ENCODE results near the gene CENPW. TPM values are rescaled to one million over a fixed set of nuclear protein-coding genes. Genes with fewer than 3 reads are reported as not detected.

CENPW gene
- total and polyA plus RNA-seq, 2 experiments from 2014 or later: 16.5 to 303 TPM

GRCh38 chr6:126333729-126334128, 6.2 kb upstream of the CENPW start (continued):
- TF ChIP-seq REST (IDR thresholded peaks at IDR 0.05; ENCODE audit: unreplicated experiment) (no peak), POLR2AphosphoS5 (IDR thresholded peaks at IDR 0.05; ENCODE audit: low read depth) (no peak), CTCF (conservative IDR thresholded peaks at IDR 0.05; ENCODE audit: low read depth in 2 of 2) (no peak), ETS1 (IDR thresholded peaks at IDR 0.05) (no peak), EZH2 (IDR thresholded peaks at IDR 0.05; ENCODE audit: low read depth, unreplicated experiment) (no peak), EZH2phosphoT487 (IDR thresholded peaks at IDR 0.05; ENCODE audit: unreplicated experiment) (no peak), CREB1 (CRISPR knock-in tag; IDR thresholded peaks at IDR 0.05; ENCODE audit: low read depth) (no peak)

- Mint-ChIP-seq H3K36me3 (ENCODE audit: low read depth) (no peaks in the 10 kb centered on the region), H3K4me3 (no peak overlapping the region), H3K27ac (no peak overlapping the region), H3K9me3 (no peaks in the 10 kb centered on the region), H3K4me1 (no peaks in the 10 kb centered on the region), H3K27me3 (ENCODE audit: insufficient read depth, low read depth, poor library complexity) (no peaks in the 10 kb centered on the region)
- Histone ChIP-seq H3K9me2 (ENCODE audit: insufficient read depth) (no peaks in the 10 kb centered on the region), H3K79me2 (replicated peaks; ENCODE audit: insufficient read depth) (no peaks in the 10 kb centered on the region), H3K27ac (ENCODE audit: low read depth) (no peak overlapping the region), H3K4me1 (ENCODE audit: insufficient read depth) (peaks cover 6% of the 10 kb centered on the region), H3F3A (replicated peaks; ENCODE audit: low read depth) (no peaks in the 10 kb centered on the region), H3K4me3 (no peak overlapping the region), H3K27me3 (ENCODE audit: insufficient read depth) (no peaks in the 10 kb centered on the region), H2AFZ (no peak overlapping the region), H4K20me1 (replicated peaks; ENCODE audit: insufficient read depth) (no peaks in the 10 kb centered on the region), H3K36me3 (ENCODE audit: insufficient read depth) (no peaks in the 10 kb centered on the region), H3K4me2 (no peak overlapping the region)
- no peak for TF ChIP-seq ZNF114 (CRISPR knock-in tag; IDR thresholded peaks at IDR 0.05)
- TF ChIP-seq EZH2 (IDR thresholded peaks at IDR 0.05; ENCODE audit: low read depth, unreplicated experiment): no peak
- TF ChIP-seq CREB1 (CRISPR knock-in tag; IDR thresholded peaks at IDR 0.05; ENCODE audit: low read depth): peak; percentile 29; the same call in 1 of the 2 replicates
- TF ChIP-seq CTCF (conservative IDR thresholded peaks at IDR 0.05; ENCODE audit: low read depth in 2 of 2): peak; percentile 53 to 54
- ATAC-seq (peak; percentile 54), DNase-seq (ENCODE audit: low spot score) (peak; percentile 59)
Measured at GRCh38 chr6:126335210-126335609, 4.7 kb upstream of the CENPW start.
